NCI-H345 treated with DMSO at 0.1 percent for 48 hours (cell line): ENCODE data around the gene METTL21C.

Experiments used
- DNase-seq: peaks from one replicate; lab custom pipeline; 2025; ENCODE audit not compliant: unreplicated experiment; lab: John Stamatoyannopoulos, UW

METTL21C gene

GRCh38 chr13:102697929-102698648 is 3.2 kb upstream of the METTL21C start:
- DNase-seq: peak; percentile 10

- no peak for DNase-seq
Observed at GRCh38 chr13:102697264-102697663, 2.4 kb upstream of the METTL21C start.

GRCh38 chr13:102696465-102696864 is 1.6 kb upstream of the METTL21C start:
- DNase-seq: no peak

GRCh38 chr13:102693776-102694175 is 1.1 kb downstream of the METTL21C start:
- no peak for DNase-seq

- DNase-seq: no peak
Observed at GRCh38 chr13:102693250-102693649, 1.6 kb downstream of the METTL21C start.

DNA sequence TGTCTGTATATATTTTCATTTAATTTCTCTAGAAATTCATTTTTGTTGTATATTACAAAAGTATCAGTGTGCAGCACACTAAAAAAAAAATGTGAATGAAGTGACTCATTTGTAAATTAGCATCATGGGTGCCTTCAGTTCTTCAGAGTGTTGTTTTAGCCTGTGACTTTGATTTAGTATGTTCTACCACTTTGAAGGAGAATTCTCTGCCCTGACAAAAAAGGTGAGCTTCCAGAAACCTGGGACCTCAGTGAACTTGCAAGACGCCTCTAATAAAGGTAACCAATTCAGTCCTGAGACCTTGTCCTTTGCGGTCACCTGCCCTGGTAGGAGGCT is 2.4 kb downstream of the METTL21C start:
- no peak for DNase-seq

DNA sequence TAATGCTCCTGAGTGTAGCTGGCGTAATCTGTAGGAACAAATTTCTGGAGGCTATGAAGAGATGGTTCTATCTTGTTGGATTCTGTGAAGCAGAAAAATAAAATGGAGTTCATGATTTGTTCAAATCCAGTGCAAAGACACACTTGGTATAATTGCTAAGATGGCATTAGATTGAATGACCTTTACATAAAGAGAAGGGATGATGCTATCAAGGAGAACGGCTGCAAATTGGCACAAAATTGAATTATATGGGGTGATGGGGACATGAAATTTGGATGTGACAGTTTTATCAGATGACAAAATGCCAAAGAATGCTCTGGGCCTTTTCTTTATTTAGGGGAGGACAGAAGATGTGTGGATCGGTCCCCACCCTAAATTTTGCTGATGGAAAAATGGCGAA is 4.0 kb downstream of the METTL21C start:
- DNase-seq: no peak

- DNase-seq: no peak
Observed at GRCh38 chr13:102688306-102688973, 6.4 kb downstream of the METTL21C start.

DNA sequence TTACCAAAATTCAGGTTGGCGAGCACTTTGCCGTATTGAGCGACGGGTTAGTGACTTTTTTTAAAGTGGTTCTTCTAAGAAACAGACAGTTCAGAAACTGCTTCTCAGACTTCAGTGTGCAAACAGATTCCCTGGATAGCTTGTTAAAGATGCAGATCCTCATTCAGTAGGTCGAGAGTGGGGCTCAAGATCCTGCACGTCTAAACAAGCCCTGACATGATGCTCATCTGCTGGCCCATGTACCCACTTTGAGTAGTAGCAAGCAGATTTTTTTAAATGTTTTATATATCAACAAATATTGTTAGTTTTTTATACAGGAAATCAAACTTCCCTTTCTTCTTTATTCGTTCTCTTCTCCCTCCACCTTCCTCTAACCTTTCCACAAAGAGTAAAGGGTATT is 7.3 kb downstream of the METTL21C start:
- no peak for DNase-seq

DNA sequence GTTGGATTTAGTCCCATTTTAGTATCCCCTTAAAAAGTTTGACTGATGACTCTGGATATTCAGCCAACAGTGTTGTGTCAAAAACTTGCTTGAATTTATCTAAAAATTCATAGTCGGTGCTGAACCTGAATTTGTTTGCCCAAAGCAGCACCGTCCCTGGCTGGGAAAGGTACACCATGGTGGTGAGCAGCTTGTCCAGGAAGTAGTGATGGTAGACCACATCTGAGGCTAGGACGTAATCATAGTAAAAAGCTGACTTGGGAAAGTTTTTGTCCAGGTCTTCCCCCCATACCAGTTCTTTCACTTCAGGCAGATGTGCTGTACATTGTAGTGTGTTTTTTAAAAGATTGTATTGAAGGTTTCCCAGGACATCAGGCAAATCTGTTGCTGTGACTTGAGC is 8.8 kb downstream of the METTL21C start:
- no peak for DNase-seq

GRCh38 chr13:102683637-102684036 is 11.2 kb downstream of the METTL21C start:
- DNase-seq: no peak

DNA sequence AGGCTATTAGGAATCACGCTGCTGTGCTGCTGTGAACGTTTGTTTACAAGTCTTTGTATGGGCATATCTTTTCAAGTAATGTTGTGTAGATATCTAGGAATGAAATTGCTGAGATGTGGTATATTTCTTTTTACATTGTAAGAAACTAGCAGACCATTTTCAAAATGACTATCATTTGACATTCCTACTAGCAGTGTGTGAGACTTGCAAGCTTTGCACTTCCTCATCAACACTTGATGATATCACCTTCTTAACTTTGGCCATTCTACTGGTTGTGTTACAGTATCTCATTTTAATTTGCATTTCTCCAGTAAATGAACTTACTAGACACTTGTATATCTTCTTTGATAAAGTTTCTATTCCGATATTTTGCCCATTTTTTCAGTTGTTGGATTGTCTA is 12.1 kb downstream of the METTL21C start:
- no peak for DNase-seq

DNA sequence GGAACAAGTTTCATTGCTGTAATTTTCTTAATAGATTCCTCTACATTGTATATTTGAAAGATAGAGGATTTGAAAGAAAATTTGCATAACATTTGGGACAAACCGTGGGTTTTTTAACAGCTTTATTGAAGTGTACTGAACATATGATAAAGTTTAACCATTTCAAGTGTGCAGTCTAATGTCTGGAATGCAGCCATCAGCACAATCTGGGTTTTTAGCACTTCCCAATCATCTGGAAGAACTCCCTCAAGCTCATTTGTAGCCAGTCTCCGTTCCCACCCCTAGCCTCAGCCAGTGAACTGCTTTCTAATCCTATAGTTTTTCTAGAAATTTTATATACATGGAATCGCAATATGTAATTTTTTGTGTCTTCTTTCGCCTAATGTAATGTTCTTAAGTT is 12.6 kb downstream of the METTL21C start:
- DNase-seq: no peak

- no peak for DNase-seq
Observed at GRCh38 chr13:102680842-102681740, 13.8 kb downstream of the METTL21C start.

DNA sequence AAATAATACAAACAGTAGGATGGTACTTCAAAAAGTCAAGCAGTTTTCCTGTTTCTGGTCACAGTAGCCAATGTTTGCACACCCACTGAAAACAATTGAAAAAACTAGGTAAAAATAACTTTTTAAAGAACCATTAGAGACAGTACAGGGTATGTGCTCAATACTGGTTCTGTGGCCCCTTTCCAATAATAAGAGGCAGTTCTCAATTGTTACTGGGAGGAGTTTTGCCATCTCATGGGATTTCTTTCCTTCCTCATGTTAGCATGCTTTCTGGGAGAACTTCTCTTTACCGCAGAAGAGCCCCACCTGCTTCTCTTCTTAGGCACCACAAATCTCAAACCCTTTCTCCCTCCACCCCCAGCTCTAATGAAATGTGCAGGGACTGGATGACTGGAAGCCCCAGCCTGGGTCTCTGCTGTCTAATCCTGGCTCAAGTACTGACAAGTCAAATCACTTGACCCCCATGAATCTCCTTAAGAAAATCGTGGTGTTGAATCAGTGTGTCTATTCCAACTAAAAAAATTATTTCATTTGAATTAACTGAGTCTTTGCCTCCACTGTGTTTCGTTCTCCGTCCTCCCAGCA is 14.6 kb downstream of the METTL21C start:
- no peak for DNase-seq

DNA sequence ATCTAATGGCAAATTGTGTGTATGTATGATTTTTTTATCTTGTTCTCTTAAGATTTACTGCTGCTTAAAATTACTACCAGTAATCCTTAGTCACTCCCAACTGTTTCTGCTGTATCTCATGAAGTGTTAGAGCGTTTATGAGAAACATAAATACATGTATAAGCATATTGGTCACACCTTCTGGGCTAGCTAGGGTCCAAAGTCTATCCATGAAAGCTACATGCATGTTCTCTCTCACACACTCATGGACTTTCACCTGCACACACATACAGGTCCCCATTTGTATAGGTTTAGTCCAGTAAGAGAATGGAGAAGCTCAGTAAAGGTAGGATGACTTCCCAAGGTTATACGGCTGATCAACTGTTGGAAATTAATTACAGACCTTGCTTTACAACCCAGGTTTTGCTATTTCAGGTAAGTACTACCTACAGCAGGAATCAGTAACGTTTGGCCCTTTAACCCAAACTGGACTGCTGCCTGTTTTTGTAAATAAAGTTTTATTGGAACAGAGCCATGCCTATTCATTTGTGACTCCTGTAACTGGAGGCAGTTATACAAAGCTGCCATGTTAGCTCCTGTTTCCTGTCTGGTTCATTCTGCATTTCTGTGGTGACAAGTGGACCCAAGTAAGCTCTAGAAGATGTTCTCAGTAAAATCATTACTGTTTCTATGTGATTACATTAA is 15.3 kb downstream of the METTL21C start:
- DNase-seq: no peak

DNA sequence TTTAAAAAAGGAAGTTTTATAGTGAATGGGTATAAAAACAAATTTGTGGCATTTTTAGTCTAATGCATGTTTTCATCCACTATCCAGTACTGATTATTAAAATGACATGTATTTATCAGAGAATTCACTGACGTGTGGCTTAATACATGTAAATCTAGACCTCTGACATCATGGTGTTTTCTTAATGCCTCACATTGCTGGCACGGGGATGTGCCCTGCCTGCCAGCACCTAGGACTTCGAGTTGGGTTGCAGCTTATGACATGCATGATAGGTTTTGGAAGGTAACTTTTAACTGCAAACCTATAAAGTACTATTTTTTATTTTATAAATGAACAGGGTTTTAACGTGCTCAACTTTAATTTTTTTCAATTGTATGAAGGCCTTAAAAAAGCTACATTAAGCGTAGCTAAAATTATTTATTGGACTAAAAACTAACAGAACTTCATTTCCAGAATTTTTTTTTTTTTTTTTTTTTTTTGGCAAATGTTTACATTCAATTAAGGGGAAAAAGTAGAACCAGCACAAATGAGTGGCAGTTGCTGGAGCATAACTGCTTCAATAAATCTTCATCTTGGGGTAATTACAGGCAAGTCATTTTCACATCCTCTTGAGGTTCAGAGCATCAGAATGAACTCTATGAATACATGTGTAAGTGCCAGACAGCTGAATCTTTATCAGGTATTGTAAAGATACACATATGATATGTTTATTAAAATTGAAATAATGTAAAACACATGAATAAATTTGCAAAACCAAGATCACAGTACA is 16.3 kb downstream of the METTL21C start:
- DNase-seq: no peak

DNA sequence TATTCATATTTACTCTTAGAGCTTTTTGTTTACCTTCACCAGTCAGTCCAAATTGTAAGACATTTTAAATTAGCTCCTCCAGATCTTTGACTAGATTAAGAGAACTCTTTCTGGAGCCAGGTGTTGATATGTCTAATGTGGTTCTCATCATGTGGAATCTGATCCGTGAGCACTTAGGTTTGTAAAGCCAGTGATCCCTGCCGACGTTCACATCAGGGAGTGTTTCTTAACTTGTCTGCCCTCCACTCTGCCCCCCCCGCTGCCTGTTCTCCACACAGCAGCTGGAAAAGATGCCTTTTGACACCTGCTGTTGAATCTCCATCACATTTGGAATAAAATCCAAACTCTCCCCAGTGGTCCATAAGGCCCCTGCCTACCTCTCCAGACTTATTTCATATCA is 17.7 kb downstream of the METTL21C start:
- DNase-seq: no peak

GRCh38 chr13:102675115-102675514 is 19.7 kb downstream of the METTL21C start:
- no peak for DNase-seq

DNA sequence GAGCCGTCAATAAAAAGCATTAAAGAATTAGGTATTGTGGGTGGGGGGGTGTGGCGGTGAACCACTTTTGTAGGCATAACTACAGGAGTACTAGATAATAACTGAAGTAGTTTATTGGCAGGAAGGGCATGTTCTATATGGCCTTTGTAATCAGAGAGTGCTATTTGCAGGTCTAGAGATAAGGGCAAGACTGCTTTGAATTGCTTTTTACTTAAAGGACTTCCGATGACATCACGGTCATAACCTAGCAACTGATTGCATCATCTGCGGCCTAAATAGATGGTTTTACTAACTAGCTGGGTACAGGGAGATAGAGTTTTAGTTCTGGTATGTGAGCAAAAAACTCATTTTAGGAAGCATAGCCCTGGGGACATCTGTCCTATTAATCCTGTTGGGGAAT is 24.7 kb downstream of the METTL21C start:
- DNase-seq: no peak
